ENCODE results near the gene NDUFB10.

DNA sequence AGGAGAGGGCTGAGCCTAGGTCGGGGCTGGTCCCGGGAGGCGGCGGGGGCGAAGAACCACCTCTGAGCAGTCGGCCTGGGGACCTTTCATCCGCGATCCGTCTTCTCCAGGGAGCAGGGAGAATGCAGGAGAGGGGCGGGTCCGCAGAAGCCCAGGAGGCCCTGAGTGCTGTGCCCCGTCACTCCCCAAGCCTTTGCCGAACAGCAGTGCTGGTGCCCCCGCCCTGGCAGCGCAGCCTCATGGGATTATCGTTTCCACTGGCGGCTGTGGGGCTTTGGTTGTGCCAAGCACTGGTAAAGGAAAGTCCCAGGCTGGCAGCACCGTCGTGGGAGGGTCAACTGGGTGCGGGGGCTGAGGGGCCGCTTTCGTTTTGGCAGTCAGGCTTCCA, 13.1 kb downstream of the NDUFB10 start:
- TF ChIP-seq CTCF (IDR thresholded peaks at IDR 0.05) (no peak), EP300 (IDR thresholded peaks at IDR 0.05; ENCODE audit: low read depth) (no peak), POLR2AphosphoS5 (IDR thresholded peaks at IDR 0.05) (no peak)
